Fibroblast of mammary gland (primary cell): ENCODE measurements around the gene ADSS2.

Experiments used
- DNase-seq: peaks from one replicate; pipeline ENCODE4 v3.0.0-alpha.2; 2010; ENCODE audit warnings: low read depth
- H3K4me3 ChIP-seq: 2 replicates; pipeline ENCODE4 v1.5.1; 2011; ENCODE audit warnings: low read depth, mild to moderate bottlenecking, low read length, moderate library complexity; ENCODE audit not compliant: control insufficient read depth
- CTCF ChIP-seq: conservative IDR thresholded peaks from 2 replicates; pipeline ENCODE4 v1.5.1; 2011; ENCODE audit warnings: low read depth, low read length, inconsistent platforms; ENCODE audit not compliant: control insufficient read depth, insufficient read depth

ADSS2 gene

GRCh38 chr1:244419024-244419423 is 32.7 kb downstream of the ADSS2 start:
- TF ChIP-seq CTCF: no peak
- no peak overlapping the region for H3K4me3 ChIP-seq
- no peak for DNase-seq

GRCh38 chr1:244414543-244414942 is 37.2 kb downstream of the ADSS2 start:
- TF ChIP-seq CTCF: peak; percentile 62
- H3K4me3 ChIP-seq: no peak overlapping the region
- peak; percentile 85 for DNase-seq

- DNase-seq: peak; percentile 47
- no peak overlapping the region for H3K4me3 ChIP-seq
- TF ChIP-seq CTCF: no peak
Observed at GRCh38 chr1:244413736-244414135, 38.0 kb downstream of the ADSS2 start.

GRCh38 chr1:244412176-244412575 is 39.5 kb downstream of the ADSS2 start:
- TF ChIP-seq CTCF: no peak
- no peak overlapping the region for H3K4me3 ChIP-seq
- DNase-seq: no peak

- no peak for DNase-seq
- H3K4me3 ChIP-seq: no peak overlapping the region
- no peak for TF ChIP-seq CTCF
Observed at GRCh38 chr1:244409701-244410100, 42.0 kb downstream of the ADSS2 start.

GRCh38 chr1:244406337-244406736 is 45.4 kb downstream of the ADSS2 start:
- no peak for TF ChIP-seq CTCF
- H3K4me3 ChIP-seq: no peak overlapping the region
- DNase-seq: no peak

GRCh38 chr1:244405856-244406255 is 45.9 kb downstream of the ADSS2 start:
- H3K4me3 ChIP-seq: no peak overlapping the region
- no peak for TF ChIP-seq CTCF
- no peak for DNase-seq
